Stimulated activated CD8-positive, alpha-beta memory T cell treated with anti-CD3 and anti-CD28 coated beads, Interleukin-4, amount 100 ng/mL, for 24 hours (primary cell): ENCODE results near the gene NKAPD1.
"Not testable (repeated sequence)": the region's sequence is repeated elsewhere in the genome, so short reads cannot be mapped to it uniquely, and the experiment has no call there.

Experiments
- DNase-seq: peaks from one replicate; pipeline ENCODE4 v3.0.0-alpha.2; 2020; ENCODE audit warnings: low read depth

Gene NKAPD1, protein sequence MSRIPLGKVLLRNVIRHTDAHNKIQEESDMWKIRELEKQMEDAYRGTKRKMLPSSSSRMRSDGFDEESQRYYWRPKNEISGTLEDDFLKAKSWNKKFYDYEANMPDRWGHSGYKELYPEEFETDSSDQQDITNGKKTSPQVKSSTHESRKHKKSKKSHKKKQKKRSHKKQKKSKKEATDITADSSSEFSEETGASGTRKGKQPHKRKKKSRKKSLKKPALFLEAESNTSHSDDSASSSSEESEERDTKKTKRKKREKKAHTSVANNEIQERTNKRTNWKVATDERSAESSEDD

DNA sequence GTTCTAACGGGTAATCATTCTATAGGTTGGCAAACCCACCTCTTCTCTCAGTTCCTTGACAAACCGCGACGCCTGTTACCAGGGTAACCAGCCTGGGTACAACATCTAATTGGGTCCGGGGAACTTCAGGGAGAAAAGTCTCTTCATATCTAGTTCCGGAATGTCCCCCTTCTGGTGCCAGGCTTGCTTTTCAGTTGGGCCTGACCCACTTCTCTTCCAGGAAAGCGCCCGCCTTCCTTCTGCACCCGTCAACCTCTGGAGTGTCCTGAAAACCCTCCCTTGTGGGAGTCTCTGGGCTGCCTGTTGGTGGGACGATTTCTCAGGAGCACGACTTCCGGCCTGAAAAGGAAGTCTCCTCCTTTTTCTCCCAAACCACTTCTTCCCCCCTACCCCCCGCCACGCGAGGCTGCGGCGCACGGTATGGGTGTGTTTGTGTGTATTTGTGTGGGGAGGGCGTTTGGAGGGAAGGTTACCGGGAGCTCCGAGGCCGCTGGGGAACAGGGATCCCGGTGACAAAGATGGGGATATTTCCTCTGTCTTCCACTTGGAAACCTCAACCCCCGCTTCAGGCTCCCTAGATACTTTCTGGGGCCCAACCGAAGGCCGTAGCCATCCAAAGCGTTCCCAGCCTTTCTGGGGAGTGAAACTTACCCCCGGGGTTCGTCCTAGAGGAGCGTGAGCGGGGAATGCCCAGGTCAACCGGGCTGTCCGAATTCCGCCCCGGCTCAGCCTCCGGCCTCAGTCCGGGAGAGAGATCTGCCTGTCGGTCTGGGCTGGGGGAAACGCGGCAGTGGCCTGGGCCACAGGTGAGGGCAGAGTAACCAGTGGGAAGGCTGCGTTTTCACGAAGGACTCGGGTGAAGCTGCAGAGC, at the start of gene NKAPD1, which contains the start of gene PIH1D2:
TSS of gene NKAPD1 (plus strand) at position 359 of the 871 bp plus-strand sequence. CDS start 1,276 bp downstream, outside the sequence.
TSS of gene PIH1D2 (minus strand) at position 77 of the 871 bp plus-strand sequence. CDS start 843 bp downstream, outside the sequence.
- DNase-seq = peak; percentile 64

DNA sequence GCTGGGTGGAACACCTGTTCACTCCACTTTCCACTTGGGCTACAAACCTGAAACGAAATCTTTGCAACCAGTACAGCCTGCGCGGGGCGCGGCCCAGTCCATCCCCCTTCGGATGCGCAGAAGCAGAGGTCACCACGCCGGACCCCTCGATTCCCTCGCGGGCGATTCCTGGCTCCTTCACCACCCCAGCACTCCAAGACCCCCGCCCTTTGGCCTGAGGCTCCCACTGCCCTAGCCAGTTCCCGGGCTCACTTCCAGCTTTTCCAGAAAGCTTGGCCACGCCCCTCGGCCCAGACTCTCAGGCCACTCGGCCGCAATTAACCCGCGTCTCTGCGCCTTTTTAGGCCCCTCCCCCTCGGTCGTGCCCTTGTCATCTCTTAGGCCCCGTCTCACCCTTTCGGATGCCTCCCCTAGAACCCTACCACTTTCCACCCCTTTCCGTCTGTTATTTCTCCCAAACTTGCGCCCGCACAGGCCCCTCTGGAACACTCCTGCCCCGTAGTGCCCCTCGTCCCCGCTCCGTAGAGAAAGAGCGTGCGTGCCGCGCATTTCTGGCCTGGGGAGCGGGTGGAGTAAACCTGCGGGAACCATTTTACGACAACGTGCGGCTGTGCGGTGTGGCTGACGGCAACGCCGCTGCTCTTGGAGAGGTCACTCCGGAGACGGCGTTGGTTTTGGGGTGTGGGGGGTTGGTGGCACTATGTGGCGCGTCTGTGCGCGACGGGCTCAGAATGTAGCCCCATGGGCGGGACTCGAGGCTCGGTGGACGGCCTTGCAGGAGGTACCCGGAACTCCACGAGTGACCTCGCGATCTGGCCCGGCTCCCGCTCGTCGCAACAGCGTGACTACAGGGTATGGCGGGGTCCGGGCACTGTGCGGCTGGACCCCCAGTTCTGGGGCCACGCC, 49.1 kb upstream of the NKAPD1 start, which contains the start of gene DLAT:
TSS of gene DLAT (plus strand) at position 636 of the 906 bp plus-strand sequence. CDS start at position 701, 65 bp downstream.
- peak; percentile 77 for DNase-seq

DNA sequence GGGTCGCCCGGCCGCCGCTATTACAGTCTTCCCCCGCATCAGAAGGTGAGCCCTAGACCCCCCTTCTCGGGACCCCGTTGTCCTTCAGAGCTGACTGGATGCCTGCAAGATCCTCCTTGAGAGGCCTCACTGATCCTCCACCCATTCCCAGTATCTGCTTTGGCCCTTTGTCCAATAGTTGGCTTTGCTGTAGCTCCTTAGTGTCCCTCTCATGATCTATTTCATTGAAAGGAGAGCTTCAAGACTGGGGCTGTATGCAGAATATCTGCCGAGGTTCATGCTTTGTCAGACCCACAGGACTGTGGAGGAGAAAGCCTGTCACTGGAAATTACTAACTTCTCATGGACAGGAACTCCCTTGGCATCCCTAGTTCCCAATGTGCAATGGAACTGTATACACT, 48.4 kb upstream of the NKAPD1 start:
- no peak for DNase-seq

DNA sequence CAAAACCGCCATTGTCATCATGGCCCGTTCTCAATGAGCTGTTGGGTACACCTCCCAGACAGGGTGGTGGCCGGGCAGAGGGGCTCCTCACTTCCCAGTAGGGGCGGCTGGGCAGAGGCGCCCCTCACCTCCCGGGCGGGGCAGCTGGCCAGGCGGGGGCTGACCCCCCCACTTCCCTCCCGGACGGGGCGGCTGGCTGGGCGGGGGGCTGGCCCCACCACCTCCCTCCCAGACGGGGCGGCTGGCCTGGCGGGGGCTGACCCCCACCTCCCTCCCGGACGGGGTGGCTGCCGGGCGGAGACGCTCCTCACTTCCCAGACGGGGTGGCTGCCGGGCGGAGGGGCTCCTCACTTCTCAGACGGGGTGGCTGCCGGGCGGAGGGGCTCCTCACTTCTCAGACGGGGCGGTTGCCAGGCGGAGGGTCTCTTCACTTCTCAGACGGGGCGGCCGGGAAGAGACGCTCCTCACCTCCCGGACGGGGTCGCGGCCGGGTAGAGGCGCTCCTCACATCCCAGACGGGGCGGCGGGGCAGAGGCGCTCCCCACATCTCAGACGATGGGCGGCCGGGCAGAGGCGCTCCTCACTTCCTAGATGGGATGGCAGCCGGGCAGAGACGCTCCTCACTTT, 47.2 kb upstream of the NKAPD1 start:
- DNase-seq = not testable (repeated sequence)

DNA sequence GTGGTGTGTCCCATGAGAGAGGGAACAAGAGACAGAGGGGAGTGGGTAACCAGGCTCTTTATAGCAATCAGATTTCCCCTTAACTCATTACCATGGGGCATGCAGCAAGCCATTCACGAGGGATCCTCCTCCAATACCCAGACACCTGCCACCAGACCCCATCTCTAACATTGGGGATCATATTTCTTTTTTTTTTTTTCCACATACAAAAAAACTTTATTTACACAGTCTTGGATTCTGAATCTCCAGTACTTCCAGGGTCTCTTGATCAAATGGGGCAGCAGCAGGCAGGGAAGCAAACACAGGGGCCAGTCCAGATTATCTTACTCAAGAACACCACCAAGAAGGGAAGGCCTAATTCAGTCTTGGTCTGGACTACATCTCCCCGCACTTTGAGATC, 44.6 kb upstream of the NKAPD1 start:
- no peak for DNase-seq

DNA sequence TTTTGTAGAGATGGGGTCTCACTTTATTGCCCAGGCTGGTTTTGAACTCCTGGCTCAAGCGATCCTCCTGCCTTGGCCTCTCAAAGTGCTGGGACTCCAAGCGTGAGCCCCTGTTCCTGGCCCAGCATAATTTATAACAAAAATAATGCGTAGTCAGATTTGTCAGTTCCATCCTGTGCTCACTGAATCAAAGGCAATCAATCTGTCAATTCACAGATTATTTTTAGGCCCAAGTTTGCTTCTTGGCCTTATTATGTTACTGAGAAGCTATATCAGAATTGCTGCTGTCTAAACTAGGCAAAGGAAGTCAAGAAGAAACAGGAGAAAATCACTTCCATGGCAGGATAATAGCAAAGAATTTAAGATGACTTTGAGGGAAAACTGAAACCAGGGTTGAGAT, 40.2 kb upstream of the NKAPD1 start:
- DNase-seq = no peak

DNA sequence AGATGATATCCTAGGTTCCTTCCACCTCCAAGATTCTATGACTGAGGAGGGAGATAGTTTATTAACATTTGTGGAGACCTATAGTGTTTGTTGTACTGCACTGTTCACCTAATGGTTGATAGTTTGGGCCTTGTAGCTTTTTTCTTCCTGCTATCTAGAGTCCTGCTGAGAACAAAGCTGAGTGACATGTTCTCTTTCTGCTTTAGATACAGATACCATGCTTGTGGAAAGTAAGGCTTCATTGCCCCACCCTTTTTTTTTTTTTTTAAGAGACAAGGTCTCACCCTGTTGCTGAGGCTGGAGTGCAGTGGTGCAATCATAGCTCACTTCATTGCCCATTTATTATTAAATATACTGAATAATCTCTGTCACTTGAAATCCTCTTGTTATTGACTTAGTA, 36.6 kb upstream of the NKAPD1 start:
- DNase-seq = no peak

DNA sequence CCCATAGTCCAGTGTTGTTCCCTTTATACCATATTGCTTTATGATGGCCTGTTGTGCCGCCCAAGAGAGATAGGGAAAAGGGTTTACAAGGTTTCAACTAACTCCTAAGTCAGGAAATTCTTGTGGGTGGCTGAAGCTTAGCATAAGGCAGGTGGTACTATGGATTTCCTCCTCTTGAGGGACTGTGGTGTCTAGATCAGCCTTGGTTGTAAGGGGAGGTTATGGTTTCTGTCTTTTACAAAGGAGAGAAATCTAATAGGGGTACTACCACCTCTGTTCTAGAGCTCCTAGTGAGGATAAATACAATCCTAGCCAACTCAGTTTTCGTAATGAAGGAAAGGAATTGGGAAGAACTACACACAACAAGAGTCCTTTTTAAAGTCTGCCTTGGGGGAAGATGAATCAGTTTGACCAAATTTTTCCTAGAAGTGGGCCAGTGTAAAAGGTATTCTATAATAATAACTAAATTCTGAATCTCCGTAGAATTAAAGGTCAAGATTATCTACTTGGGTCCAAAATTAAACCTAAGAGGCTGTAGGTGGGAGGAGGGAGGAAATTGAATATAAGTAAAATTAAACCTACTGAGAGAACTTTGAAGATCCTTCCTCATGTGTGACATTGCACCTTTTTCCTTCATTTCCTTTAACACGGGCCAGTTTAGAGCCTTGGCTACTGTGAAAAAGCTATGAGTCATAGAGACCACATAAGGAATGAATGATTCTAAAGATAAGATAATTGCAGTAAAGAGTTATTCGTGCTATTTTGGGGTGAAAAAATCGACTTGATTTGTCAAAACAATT, 31.7 kb upstream of the NKAPD1 start:
- no peak for DNase-seq

DNA sequence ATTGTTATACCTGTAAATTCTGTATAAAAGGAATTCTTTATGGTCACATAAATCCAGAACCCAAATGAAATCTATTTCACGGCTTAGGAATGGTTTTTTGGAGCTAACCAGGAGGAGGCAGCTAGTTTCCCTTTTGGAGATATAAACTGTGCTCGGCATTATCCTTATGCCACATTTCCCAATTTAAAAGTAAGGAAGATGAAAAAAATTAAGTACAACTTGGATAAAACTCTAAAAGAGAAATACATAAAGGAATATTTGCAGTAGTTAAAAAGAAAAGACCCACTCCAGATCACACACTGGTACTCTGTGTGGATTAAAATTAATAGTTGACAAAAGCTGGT, 31.2 kb upstream of the NKAPD1 start:
- DNase-seq = no peak

DNA sequence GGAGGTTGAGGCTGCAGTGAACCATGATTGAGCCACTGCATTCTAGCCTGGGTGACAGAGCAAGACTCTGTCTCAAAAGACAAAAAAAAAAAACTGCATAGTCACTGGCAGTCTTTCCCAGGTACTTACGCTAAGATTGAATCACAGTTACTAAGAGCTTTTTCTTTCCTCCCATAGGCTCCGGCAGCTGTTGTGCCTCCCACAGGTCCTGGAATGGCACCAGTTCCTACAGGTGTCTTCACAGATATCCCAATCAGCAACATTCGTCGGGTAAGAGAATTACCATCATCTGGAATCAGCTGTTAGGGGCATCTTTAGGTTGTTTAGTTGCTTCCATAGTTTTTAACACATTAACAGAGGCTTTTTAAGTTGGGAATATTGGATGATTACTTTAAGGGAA, 29.1 kb upstream of the NKAPD1 start:
- DNase-seq = no peak

DNA sequence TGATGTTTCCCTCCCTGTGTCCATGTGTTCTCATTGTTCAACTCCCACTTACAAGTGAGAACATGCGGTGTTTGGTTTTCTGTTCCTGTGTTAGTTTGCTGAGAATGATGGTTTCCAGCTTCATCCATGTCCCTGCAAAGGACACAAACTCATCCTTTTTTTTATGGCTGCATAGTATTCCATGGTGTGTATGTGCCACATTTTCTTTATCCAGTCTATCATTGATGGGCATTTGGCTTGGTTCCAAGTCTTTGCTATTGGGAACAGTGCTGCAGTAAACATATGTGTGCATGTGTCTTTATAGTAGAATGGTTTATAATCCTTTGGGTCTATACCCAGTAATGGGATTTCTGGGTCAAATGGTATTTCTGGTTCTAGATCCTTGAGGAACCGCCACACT, 27.5 kb upstream of the NKAPD1 start:
- DNase-seq = not testable (repeated sequence)

DNA sequence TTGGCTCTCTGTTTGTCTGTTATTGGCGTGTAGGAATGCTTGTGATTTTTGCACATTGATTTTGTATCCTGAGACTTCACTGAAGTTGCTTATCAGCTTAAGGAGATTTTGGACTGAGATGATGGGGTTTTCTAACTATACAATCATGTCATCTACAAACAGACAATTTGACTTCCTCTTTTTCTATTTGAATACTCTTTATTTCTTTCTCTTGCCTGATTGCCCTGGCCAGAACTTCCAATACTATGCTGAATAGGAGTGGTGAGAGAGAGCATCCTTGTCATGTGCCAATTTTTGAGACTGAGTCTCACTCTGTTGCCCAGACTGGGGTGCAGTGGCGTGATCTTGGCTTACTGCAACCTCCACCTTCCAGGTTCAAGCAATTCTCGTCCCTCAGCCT, 25.8 kb upstream of the NKAPD1 start:
- DNase-seq = not testable (repeated sequence)

DNA sequence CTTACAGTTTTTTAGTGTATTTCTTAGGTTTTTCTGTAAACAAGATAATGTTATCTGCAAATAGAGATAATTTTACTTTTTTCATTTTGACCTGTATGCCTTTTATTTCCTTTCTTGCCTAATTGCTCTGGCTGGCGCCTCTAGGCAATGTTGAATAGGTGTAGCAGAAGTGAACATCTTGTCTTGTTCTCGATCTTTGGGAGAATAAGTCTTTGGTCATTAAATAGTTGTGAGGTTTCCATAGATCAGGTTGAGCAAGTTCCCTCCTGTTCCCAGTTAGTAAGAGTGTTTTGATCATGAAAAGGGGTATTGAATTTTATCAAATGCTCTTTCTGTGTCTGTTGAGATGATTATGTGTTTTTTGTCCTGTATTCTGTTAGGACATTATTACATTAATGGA, 24.3 kb upstream of the NKAPD1 start:
- DNase-seq = no peak

DNA sequence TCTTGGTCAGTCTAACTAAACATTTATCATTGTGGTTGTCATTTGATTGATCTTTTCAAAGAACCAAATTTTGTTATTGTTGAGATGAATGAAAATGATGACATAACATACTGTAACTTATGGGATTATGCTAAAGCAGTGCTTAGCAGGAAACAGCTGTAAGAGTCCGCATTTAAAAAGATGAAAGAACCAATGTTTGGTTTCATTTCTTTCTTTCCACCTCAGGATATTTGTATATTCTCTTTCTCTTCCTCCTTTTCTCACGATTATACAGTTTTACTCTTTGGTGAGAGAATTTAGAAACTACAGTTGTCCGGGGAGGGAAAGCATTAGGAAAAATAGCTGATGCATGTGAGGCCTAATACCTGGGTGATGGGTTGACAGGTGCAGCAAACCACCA, 23.4 kb upstream of the NKAPD1 start:
- no peak for DNase-seq

DNA sequence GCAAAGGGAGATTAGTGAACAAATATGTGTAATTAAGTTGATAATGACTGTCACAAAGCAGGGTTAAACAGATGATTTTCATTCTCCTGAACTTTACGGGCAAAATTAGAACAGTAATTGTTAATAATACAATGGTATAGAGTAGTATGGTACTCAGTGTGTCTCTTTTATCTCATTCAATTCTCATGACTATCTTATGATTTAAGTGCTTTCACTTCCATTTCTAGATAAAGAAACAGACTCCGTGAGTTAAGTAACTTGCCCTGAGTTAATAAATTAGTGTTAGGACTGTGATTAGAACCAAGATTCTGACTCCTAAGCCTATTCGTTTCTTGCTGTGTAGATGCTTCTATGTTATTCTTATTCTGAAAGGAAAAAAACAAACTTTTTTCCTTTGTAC, 22.3 kb upstream of the NKAPD1 start:
- no peak for DNase-seq

DNA sequence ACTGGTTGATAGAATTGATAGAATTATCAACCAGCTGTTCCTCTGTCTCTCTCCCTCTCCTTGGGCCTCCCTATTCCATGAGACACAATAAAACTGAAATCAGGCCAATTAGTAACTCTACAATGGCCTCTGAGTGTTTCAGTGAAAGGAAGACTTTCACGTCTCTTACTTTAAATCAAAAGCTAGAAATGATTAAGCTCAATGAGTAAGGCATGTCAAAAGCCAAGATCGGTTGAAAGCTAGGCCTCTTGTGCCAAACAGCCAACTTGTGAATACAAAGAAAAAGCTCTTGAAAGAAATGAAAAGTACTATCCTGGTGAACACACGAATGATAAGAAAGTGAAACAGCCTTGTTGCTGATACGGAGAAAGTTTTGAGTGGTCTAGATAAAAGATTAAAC, 16.9 kb upstream of the NKAPD1 start:
- DNase-seq = no peak

DNA sequence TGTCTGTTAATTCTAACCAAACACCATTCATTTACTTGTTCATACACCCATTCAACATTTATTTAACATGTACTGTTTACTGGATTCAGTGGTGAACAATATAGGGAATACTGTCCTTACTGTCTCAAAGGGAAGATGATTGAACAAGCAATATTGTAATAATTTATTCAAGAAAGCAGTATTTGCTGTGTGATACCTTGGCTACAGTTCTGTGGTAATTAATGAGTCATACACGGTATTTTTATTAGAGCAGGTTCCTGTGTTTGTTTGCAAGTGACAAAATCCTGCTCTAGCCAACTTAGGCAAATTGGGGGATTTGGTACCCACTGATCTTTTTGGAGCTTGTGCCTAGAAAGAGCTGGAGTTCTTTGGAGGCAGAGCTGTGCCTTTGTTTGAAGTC, 16.0 kb upstream of the NKAPD1 start:
- no peak for DNase-seq

DNA sequence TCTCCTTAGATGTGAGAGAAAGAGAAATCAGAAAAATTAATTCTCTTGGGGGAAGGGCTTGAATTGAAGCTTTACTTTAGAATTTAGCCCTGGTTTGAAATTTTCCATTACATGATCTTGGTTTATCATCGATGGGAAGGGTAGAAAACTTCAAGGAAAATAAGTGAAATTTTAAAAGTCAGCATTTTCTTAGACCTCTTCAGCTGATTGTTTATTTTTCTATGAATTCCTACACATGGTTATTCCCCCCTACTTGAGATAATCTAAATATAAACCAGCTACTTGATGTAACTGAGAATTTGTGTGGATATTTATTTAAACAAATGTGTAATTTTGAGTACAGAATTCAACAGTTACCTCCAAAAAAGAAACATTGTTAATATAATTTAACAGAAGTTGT, 11.2 kb upstream of the NKAPD1 start:
- DNase-seq = no peak

DNA sequence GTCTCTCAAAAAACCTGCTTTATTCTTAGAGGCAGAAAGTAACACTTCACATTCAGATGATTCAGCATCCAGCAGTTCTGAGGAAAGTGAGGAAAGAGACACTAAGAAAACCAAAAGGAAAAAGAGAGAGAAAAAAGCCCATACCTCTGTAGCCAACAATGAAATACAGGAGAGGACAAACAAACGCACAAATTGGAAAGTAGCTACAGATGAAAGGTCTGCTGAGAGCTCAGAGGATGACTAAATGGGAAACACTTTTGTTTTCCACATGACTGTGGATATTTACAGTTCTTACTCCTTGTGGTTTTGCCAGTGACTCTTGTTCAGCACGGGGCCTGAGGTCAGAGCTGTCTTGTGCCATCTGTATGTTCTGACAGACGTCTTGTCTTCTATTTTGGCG, 8.6 kb downstream of the NKAPD1 start:
- no peak for DNase-seq

DNA sequence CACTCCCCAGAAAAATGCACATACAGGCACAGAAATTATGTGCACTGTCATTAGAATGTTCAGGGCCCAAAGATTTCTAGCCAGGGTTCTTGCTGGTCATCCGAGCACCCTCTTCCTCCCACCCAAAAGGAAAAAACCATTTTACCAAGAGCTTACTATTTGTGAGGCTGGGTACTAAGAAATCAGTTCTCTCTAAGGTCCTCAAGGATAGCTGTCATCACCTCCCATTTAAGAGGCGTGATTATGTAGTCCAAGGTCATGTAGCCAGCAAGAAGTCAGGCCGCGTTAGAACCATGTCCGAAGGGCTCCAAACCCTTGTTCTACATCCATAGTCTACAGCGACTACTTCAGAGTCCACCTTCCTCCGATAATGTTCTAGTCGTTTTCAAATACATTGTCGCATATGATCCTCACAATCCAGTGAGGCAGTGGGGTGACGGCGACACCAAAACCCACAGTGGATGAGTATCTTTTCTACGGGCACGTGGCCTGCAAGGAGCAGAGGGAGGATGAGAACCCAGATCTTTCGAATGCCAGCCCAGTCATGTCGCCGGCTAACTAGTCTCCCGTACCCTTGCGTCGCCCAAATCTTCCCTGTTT, 11.8 kb downstream of the NKAPD1 start:
- peak; percentile 11 for DNase-seq
